SK-N-SH treated with all-trans-retinoic acid at 6 μM for 48 hours (cell line): ENCODE data around the gene GDPD4.

Source experiments
- ARNTL ChIP-seq: fragments of 450-650 bp; formaldehyde crosslinking; IDR thresholded peaks from 2 replicates; pipeline ENCODE4 v1.5.0; 2020; ENCODE audit warnings: low read depth, mild to moderate bottlenecking, moderate library complexity, borderline replicate concordance
- CSRNP3 ChIP-seq: fragments of 250-450 bp; sonication (Bioruptor Pico); IDR thresholded peaks from 2 replicates; pipeline ENCODE4 v1.5.1; 2021; ENCODE audit warnings: mild to moderate bottlenecking, moderate library complexity
- POU6F1 ChIP-seq: fragments of 250-450 bp; sonication (Bioruptor Pico); IDR thresholded peaks from 2 replicates; pipeline ENCODE4 v1.8.0; 2021; ENCODE audit warnings: low read depth, mild to moderate bottlenecking, moderate library complexity, borderline replicate concordance

DNA sequence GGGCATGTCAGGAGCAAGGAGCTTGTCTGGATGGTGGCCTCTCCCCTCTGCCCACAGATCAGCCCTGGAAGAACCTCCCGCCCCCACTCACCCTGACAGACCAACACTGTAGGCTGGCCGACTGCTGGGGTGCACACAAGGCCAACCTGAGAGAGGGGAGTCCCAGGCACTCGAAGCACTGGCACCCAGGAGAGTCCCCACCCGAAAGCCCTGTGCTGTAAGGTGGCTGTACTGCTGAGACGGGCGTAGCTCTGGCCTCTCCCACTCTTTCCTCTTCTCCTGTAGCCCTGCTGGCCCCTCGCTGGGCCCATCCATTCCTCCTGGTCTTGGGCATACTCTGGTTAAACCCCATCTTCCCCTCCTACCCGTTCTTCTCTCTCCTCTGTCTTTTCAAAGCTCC lies 133.7 kb downstream of the GDPD4 start:
- TF ChIP-seq ARNTL (CRISPR knock-in tag) (no peak), CSRNP3 (CRISPR knock-in tag) (no peak), POU6F1 (CRISPR knock-in tag) (no peak)
